Peyer's patch (tissue), 4 donors: ENCODE data around the gene TSPAN31.

Experiments
- CTCF ChIP-seq, 6 experiments: fragments of 450-650 bp in 4 of 6; fragments of 200-600 bp in 2 of 6; sonication (generic) in 1 of 6; IDR thresholded peaks; one replicate each; pipeline ENCODE4 v1.5.1; 2017 to 2019; ENCODE audit warnings: antibody characterized with exemption in 6 of 6, mild to moderate bottlenecking in 3 of 6, moderate library complexity in 1 of 6
- POLR2A ChIP-seq, 2 donors: fragments of 450-650 bp; IDR thresholded peaks; one replicate each; pipeline ENCODE4 v1.5.1; 2017; ENCODE audit warnings: antibody characterized with exemption in 2 of 2, mild to moderate bottlenecking in 2 of 2, moderate library complexity in 2 of 2

- TF ChIP-seq CTCF (IDR thresholded peaks at IDR 0.05) (no peak), POLR2A (IDR thresholded peaks at IDR 0.05) (no peak)
These were observed 31.6 kb upstream of the TSPAN31 start for GRCh38 chr12:57713209-57713608.
